ENCODE results near the gene RCC2. TPM values are rescaled to one million over a fixed set of nuclear protein-coding genes. Genes with fewer than 3 reads are reported as not detected.

The RCC2 gene
- total RNA-seq, 4 donors from 2014 or later: 62.6 to 78.5 (median 71.3) TPM

DNA sequence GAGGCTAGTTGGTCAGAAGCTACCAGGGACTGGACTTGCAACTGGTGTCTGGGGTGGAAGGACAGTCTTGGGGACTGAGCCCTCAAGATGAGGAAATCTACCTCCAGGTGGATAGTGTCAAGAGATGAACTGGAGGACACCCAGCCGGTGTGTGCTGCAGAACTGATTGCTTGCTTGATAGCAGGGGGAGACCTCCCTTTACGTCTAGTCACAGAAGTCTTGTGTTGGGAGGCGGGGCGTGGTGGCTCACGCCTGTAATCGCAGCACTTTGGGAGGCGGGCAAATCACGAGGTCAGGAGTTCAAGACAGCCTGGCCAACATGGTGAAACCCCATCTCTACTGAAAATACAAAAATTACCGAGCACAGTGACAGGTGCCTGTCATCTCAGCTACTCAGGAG lies 4.9 kb downstream of the RCC2 start:
- no peak for DNase-seq (ENCODE audit: low spot score in 2 of 2)
- 76 to 81% methylated on average over 9 of the region's 9 CpGs for WGBS, 2 donors
- H3K4me3 ChIP-seq (ENCODE audit: low read depth, poor library complexity, severe bottlenecking): no peak overlapping the region
- intact Hi-C loops (cut with DNase I; ENCODE audit: low total_unique reads): no loop called here
- TF ChIP-seq CTCF (IDR thresholded peaks at IDR 0.05): no peak
- no peak for TF ChIP-seq POLR2A (IDR thresholded peaks at IDR 0.05)

- TF ChIP-seq POLR2A (IDR thresholded peaks at IDR 0.05) (no peak), CTCF (IDR thresholded peaks at IDR 0.05) (no peak)
- 81 to 83% methylated on average over 3 of the region's 3 CpGs for WGBS, 2 donors
- no peak for DNase-seq (ENCODE audit: low spot score in 2 of 2)
- H3K4me3 ChIP-seq (ENCODE audit: low read depth, poor library complexity, severe bottlenecking): no peak overlapping the region
- intact Hi-C loops (cut with DNase I; ENCODE audit: low total_unique reads): no loop called here
Measured at GRCh38 chr1:17434016-17434415, 5.5 kb downstream of the RCC2 start.

DNA sequence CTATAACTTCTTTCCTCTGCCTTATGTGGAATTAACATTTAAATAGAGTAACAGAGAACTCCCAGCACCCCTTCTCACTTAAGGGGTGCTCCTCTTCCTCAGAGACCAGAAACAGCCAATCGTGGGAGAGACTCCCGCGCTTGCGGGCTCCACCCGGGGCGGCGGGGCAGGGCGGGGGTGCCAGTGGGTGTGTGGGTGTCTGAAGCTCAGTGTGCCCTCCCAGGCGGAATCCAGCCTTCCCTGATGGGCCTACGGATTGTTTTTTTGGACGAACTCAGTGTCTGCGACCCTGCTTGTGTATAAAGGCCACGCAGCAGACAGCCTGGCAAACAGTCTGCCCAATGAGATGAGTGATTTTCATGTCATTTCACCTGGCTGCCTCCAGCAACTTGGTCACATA lies 6.2 kb downstream of the RCC2 start:
- WGBS, 2 donors: 78 to 82% methylated on average over 13 of the region's 13 CpGs

DNA sequence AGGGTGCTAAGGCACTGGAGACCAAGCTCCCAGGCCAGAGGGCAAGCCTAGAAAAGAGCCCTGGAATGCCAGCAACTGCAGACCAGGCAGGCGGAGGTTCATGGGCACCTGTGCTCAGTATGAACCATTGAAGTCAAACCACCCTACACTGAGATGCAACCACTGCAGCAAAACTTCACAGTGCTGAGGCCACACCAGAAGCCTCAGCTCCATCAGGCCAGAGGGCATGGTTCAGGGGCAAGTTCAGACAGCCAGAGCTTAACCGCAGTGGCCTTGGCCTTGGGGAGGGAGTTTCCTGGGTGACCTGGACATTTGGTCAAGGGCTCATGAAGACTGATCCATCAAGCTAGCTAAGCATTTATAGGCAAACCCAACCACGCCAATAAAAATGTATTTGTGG lies 7.1 kb downstream of the RCC2 start:
- intact Hi-C loops (cut with DNase I; ENCODE audit: low total_unique reads): no loop called here
- no peak overlapping the region for H3K4me3 ChIP-seq (ENCODE audit: low read depth, poor library complexity, severe bottlenecking)
- 92 to 98% methylated on average over 3 of the region's 3 CpGs for WGBS, 2 donors
- TF ChIP-seq POLR2A (IDR thresholded peaks at IDR 0.05) (no peak), CTCF (IDR thresholded peaks at IDR 0.05) (no peak)
- DNase-seq (ENCODE audit: low spot score in 2 of 2): no peak

More for the DNA sequence above, 6.2 kb downstream of the RCC2 start:
- intact Hi-C loops (cut with DNase I; ENCODE audit: low total_unique reads): no loop called here
- TF ChIP-seq CTCF (IDR thresholded peaks at IDR 0.05) (no peak), POLR2A (IDR thresholded peaks at IDR 0.05) (no peak)
- no peak for DNase-seq (ENCODE audit: low spot score in 2 of 2)
- H3K4me3 ChIP-seq (ENCODE audit: low read depth, poor library complexity, severe bottlenecking): no peak overlapping the region

DNA sequence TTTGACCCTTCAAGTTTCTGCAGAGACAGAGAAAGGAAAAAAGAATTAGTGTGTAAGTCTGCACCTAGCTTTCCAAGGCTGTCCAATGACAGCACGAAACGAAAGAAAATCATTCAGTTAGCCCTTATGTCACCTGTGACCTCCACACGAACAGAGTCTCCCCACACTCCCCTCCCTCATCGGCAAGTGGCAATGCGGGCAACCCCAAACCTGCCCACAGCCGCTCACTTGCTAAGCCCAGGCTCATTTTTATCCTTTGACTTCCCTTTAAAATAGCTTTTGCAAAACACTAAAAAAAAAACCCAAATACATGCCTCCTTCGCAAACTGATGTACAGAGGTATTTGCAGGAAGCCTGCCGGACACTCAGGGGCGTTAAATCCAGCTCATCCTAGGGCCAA lies 10.3 kb downstream of the RCC2 start:
- no peak for TF ChIP-seq CTCF (IDR thresholded peaks at IDR 0.05)
- no peak for TF ChIP-seq POLR2A (IDR thresholded peaks at IDR 0.05)
- DNase-seq (ENCODE audit: low spot score in 2 of 2): no peak
- no peak overlapping the region for H3K4me3 ChIP-seq (ENCODE audit: low read depth, poor library complexity, severe bottlenecking)
- WGBS, 2 donors: 90 to 93% methylated on average over 9 of the region's 9 CpGs
- intact Hi-C loops (cut with DNase I; ENCODE audit: low total_unique reads): loop anchor here (10.0 kb wide), 1 partner anchor 176 kb away; no protein-coding TSS in a partner anchor

Measured in lower leg skin (tissue), 4 donors.